ENCODE measurements around the gene SKIC2. TPM values are rescaled to one million over a fixed set of nuclear protein-coding genes. Genes with fewer than 3 reads are reported as not detected.

The SKIC2 gene
- total and polyA plus RNA-seq, 2 of the 8 experiments (the other 6 are each of a cell fraction or from before 2014, with no cell fraction given) = 42.1 to 59.7 TPM

GRCh38 chr6:31948753-31949413 lies 10.1 kb upstream of the SKIC2 start:
- Histone ChIP-seq H3K23ac (ENCODE audit: insufficient read length) (no peak overlapping the region), H3K27me3 (replicated peaks in 1 of 4; ENCODE audit: control insufficient read depth in 3 of 4, extremely low read depth in 1 of 4, insufficient read depth in 3 of 4, low read length in 3 of 4) (peaks cover 0 to 5% (median 2%) of the 10 kb centered on the region in 4 experiments; a peak in 3 of 7 replicates), H3K36me3 (ENCODE audit: control insufficient read depth in 2 of 4, insufficient read depth in 4 of 4, low read length in 3 of 4) (peaks cover 14 to 26% (median 24%) of the 10 kb centered on the region in 4 experiments; a peak in 7 of 8 replicates), H2BK15ac (ENCODE audit: low read length) (no peak overlapping the region), H2AFZ (ENCODE audit: low read length) (no peak overlapping the region), H2BK20ac (ENCODE audit: low read length) (no peak overlapping the region), H3K79me2 (ENCODE audit: control insufficient read depth in 1 of 2, insufficient read depth in 2 of 2, low read length in 2 of 2) (no peaks in the 10 kb centered on the region), H2BK120ac (replicated peaks; ENCODE audit: low read depth, low read length) (no peak overlapping the region), H4K20me1 (replicated peaks in 1 of 2; ENCODE audit: control insufficient read depth in 1 of 2, insufficient read depth in 2 of 2, low read length in 2 of 2) (no peaks in the 10 kb centered on the region), H3K4me3 (ENCODE audit: extremely low read depth in 1 of 4, insufficient read depth in 2 of 4, low read depth in 3 of 4, low read length in 4 of 4) (no peak overlapping the region), H3K4me2 (ENCODE audit: insufficient read depth in 1 of 2, low read depth in 2 of 2, low read length in 2 of 2) (no peak overlapping the region), H3K14ac (ENCODE audit: insufficient read length) (no peak overlapping the region), H3K9ac (replicated peaks in 1 of 4; ENCODE audit: extremely low read depth in 1 of 4, low read depth in 3 of 4, low read length in 3 of 4) (peak overlapping the region in 1 of 4 experiments; percentile 3; a peak in 2 of 7 replicates), H3K18ac (ENCODE audit: extremely low read depth, low read length) (no peak overlapping the region), H2BK12ac (ENCODE audit: low read depth, low read length) (no peak overlapping the region), H3K79me1 (ENCODE audit: low read depth, low read length) (no peaks in the 10 kb centered on the region), H2AK5ac (ENCODE audit: low read depth, low read length) (no peak overlapping the region), H4K8ac (ENCODE audit: extremely low read depth, insufficient read depth, low read length) (no peak overlapping the region), H3K4me1 (replicated peaks in 1 of 4; ENCODE audit: control insufficient read depth in 3 of 4, insufficient read depth in 4 of 4, low read length in 3 of 4) (peaks cover 0 to 2% (median 0%) of the 10 kb centered on the region in 4 experiments; a peak in 1 of 7 replicates), H4K5ac (ENCODE audit: insufficient read length, low read depth, low read length) (no peak overlapping the region), H3K56ac (replicated peaks; ENCODE audit: insufficient read length, low read depth, low read length) (no peak overlapping the region), H3K27ac (ENCODE audit: low read depth, low read length) (no peak overlapping the region), H2BK5ac (ENCODE audit: low read depth, low read length) (no peak overlapping the region), H4K91ac (replicated peaks; ENCODE audit: insufficient read length, low read length) (no peak overlapping the region), H3K4ac (replicated peaks; ENCODE audit: insufficient read length, low read depth, low read length) (no peak overlapping the region), H3K9me3 (ENCODE audit: insufficient read depth in 2 of 2, low read depth in 1 of 2, low read length in 1 of 2) (no peaks in the 10 kb centered on the region), H3K23me2 (ENCODE audit: low read depth, low read length) (no peaks in the 10 kb centered on the region)
- DNase-seq (ENCODE audit: low read depth in 1 of 2, low spot score in 2 of 2) (no peak), FAIRE-seq (no peak)
- CTCF ChIA-PET (ENCODE audit: partially characterized antibody) = interaction anchor here (0.6 to 4.3 kb wide), 3 partner anchors 25 to 697 kb away, joined by 3 to 43 read pairs (median 3); no protein-coding TSS in a partner anchor
- POLR2A ChIA-PET (ENCODE audit: partially characterized antibody) = interaction anchor here (0.8 to 16.4 kb wide), 8 partner anchors 8 to 150 kb away, joined by 3 to 279 read pairs (median 6); partner anchors contain the start of genes DXO, NELFE and SKIC2
- TF ChIP-seq KDM5A (IDR thresholded peaks at IDR 0.05; ENCODE audit: low read length) (no peak), POLR2A (IDR thresholded peaks at IDR 0.05; ENCODE audit: control extremely low read depth in 1 of 2, low read depth in 2 of 2, low read length in 2 of 2) (peak in 1 of 2 experiments; percentile 51; a peak in 1 of 3 replicates)
- WGBS, 2 experiments (ENCODE audit: extremely low coverage in 1 of 2, insufficient coverage in 1 of 2, insufficient read length in 1 of 2, insufficient replicate concordance in 2 of 2, low coverage in 1 of 2, low lambda C conversion rate in 2 of 2, missing lambda C conversion rate in 1 of 2) = 95% methylated on average over 6 of the region's 6 CpGs; no CpG with 5 or more reads in 1 of the 2 experiments
